SK-N-SH treated with all-trans-retinoic acid at 6 μM for 48 hours (cell line): ENCODE results near the gene TRAPPC2.

ENCODE experiments used
- ATAC-seq: fragments of 200-7000 bp; cut with Tn5 transposase; 3 replicates; pipeline ENCODE4 v1.9.1; 2020; ENCODE audit warnings: mild to moderate bottlenecking, moderate library complexity
- ARNTL ChIP-seq: fragments of 450-650 bp; formaldehyde crosslinking; IDR thresholded peaks from 2 replicates; pipeline ENCODE4 v1.5.0; 2020; ENCODE audit warnings: low read depth, mild to moderate bottlenecking, moderate library complexity, borderline replicate concordance
- BACH2 ChIP-seq: fragments of 250-450 bp; sonication (Bioruptor Pico); IDR thresholded peaks from 2 replicates; pipeline ENCODE4 v1.9.0; 2021; ENCODE audit warnings: mild to moderate bottlenecking, borderline replicate concordance
- CREB5 ChIP-seq: fragments of 250-450 bp; sonication (Bioruptor Pico); IDR thresholded peaks from 2 replicates; pipeline ENCODE4 v1.5.1; 2020; ENCODE audit warnings: low read depth, mild to moderate bottlenecking, moderate library complexity
- CSDC2 ChIP-seq: fragments of 250-450 bp; sonication (Bioruptor Pico); IDR thresholded peaks from 2 replicates; pipeline ENCODE4 v1.5.0; 2020; ENCODE audit warnings: mild to moderate bottlenecking, moderate library complexity
- CSRNP3 ChIP-seq: fragments of 250-450 bp; sonication (Bioruptor Pico); IDR thresholded peaks from 2 replicates; pipeline ENCODE4 v1.5.1; 2021; ENCODE audit warnings: mild to moderate bottlenecking, moderate library complexity
- ESRRG ChIP-seq: fragments of 250-450 bp; sonication (Bioruptor Pico); IDR thresholded peaks from 2 replicates; pipeline ENCODE4 v1.6.1; 2021; ENCODE audit warnings: mild to moderate bottlenecking
- ISL1 ChIP-seq: fragments of 250-450 bp; sonication (Bioruptor Pico); IDR thresholded peaks from 2 replicates; pipeline ENCODE4 v2.1.2; 2022; ENCODE audit warnings: mild to moderate bottlenecking, moderate library complexity
- OSR1 ChIP-seq: fragments of 250-450 bp; sonication (Bioruptor Pico); IDR thresholded peaks from 2 replicates; pipeline ENCODE4 v1.8.0; 2022; ENCODE audit warnings: moderate library complexity, mild to moderate bottlenecking, inconsistent platforms
- PATZ1 ChIP-seq: fragments of 250-450 bp; sonication (Bioruptor Pico); IDR thresholded peaks from 2 replicates; pipeline ENCODE4 v1.8.0; 2020; ENCODE audit warnings: mild to moderate bottlenecking, moderate library complexity, borderline replicate concordance
- POU6F1 ChIP-seq: fragments of 250-450 bp; sonication (Bioruptor Pico); IDR thresholded peaks from 2 replicates; pipeline ENCODE4 v1.8.0; 2021; ENCODE audit warnings: low read depth, mild to moderate bottlenecking, moderate library complexity, borderline replicate concordance
- PPARA ChIP-seq: fragments of 250-450 bp; sonication (Bioruptor Pico); IDR thresholded peaks from 2 replicates; pipeline ENCODE4 v1.5.0; 2020; ENCODE audit warnings: mild to moderate bottlenecking, borderline replicate concordance
- RARB ChIP-seq: fragments of 250-450 bp; sonication (Bioruptor Pico); IDR thresholded peaks from 2 replicates; pipeline ENCODE4 v1.8.0; 2021; ENCODE audit warnings: mild to moderate bottlenecking, moderate library complexity
- TSHZ2 ChIP-seq: fragments of 250-450 bp; sonication (Bioruptor Pico); IDR thresholded peaks from 2 replicates; pipeline ENCODE4 v1.5.0; 2020; ENCODE audit warnings: mild to moderate bottlenecking, moderate library complexity
- ZC3H10 ChIP-seq: fragments of 250-450 bp; sonication (Bioruptor Pico); IDR thresholded peaks from 2 replicates; pipeline ENCODE4 v1.5.1; 2021; ENCODE audit warnings: mild to moderate bottlenecking, moderate library complexity
- ZFP3 ChIP-seq: fragments of 250-450 bp; sonication (Bioruptor Pico); IDR thresholded peaks from 2 replicates; pipeline ENCODE4 v1.5.0; 2020; ENCODE audit warnings: mild to moderate bottlenecking, moderate library complexity
- ZFP30 ChIP-seq: fragments of 450-650 bp; formaldehyde crosslinking; IDR thresholded peaks from 2 replicates; pipeline ENCODE4 v1.5.0; 2022; ENCODE audit warnings: mild to moderate bottlenecking, moderate library complexity
- ZNF565 ChIP-seq: fragments of 450-650 bp; formaldehyde crosslinking; conservative IDR thresholded peaks from 2 replicates; pipeline ENCODE4 v1.5.0; 2020; ENCODE audit warnings: low read depth, mild to moderate bottlenecking, moderate library complexity
- ZNF70 ChIP-seq: fragments of 450-650 bp; formaldehyde crosslinking; IDR thresholded peaks from 2 replicates; pipeline ENCODE4 v1.5.0; 2020; ENCODE audit warnings: mild to moderate bottlenecking, moderate library complexity
- ZNF8 ChIP-seq: fragments of 450-650 bp; formaldehyde crosslinking; IDR thresholded peaks from 2 replicates; pipeline ENCODE4 v1.5.0; 2020; ENCODE audit warnings: mild to moderate bottlenecking, moderate library complexity

TRAPPC2 gene

GRCh38 chrX:13734278-13735172, at the start of gene TRAPPC2, which contains the start of gene OFD1:
TSS of gene TRAPPC2 (minus strand) at chrX:13734620. CDS start at chrX:13719963, 14,657 bp downstream.
TSS of gene OFD1 (plus strand) at chrX:13734748. CDS start at chrX:13735072, 324 bp downstream.
- TF ChIP-seq RARB (no peak), ZFP3 (peak; percentile 67; the same call in 1 of the 2 replicates)
- peak; percentile 99 for ATAC-seq

GRCh38 chrX:13780868-13781427, 46.5 kb upstream of the TRAPPC2 start:
- ATAC-seq = no peak
- TF ChIP-seq POU6F1 = no peak
- TF ChIP-seq ZNF8 (CRISPR knock-in tag) = no peak
- no peak for TF ChIP-seq BACH2 (CRISPR knock-in tag)
- TF ChIP-seq CSDC2 (CRISPR knock-in tag) = no peak
- TF ChIP-seq CREB5 = no peak
- no peak for TF ChIP-seq CSRNP3 (CRISPR knock-in tag)
- TF ChIP-seq ZFP30 = no peak
- TF ChIP-seq ESRRG = no peak
- TF ChIP-seq PPARA (CRISPR knock-in tag) = no peak
- TF ChIP-seq ZNF565 (CRISPR knock-in tag) = no peak
- no peak for TF ChIP-seq ARNTL (CRISPR knock-in tag)
- no peak for TF ChIP-seq ZNF70 (CRISPR knock-in tag)

GRCh38 chrX:13778916-13779315, 44.5 kb upstream of the TRAPPC2 start:
- TF ChIP-seq ISL1 (CRISPR knock-in tag) (no peak), ZNF8 (CRISPR knock-in tag) (no peak), ZNF565 (CRISPR knock-in tag) (no peak), CREB5 (no peak)
- peak; percentile 73 for ATAC-seq

- TF ChIP-seq ZNF8 (CRISPR knock-in tag) (no peak), RARB (no peak), ZFP3 (no peak), PPARA (CRISPR knock-in tag) (no peak), OSR1 (CRISPR knock-in tag) (no peak), PATZ1 (no peak), ZC3H10 (CRISPR knock-in tag) (no peak), TSHZ2 (CRISPR knock-in tag) (no peak), CREB5 (no peak), ISL1 (CRISPR knock-in tag) (no peak)
- no peak for ATAC-seq
Measured at GRCh38 chrX:13776387-13776786, 42.0 kb upstream of the TRAPPC2 start.
